SK-N-SH (cell line): ENCODE results near the gene BDNF. TPM values are rescaled to one million over a fixed set of nuclear protein-coding genes. Genes with fewer than 3 reads are reported as not detected.

Experiments
- CTCF ChIA-PET: fragments of 300-600, 350-600 bp; formaldehyde crosslinking; extraction: SDS; loops from one replicate; lab custom pipeline; 2021; lab: Yijun Ruan, JAX
- POLR2A ChIA-PET: fragments of 350-600 bp; sonication (Branson Sonifier 250); formaldehyde crosslinking; extraction: SDS; loops from one replicate; lab custom pipeline; 2020; ENCODE audit warnings: antibody characterized with exemption, inconsistent platforms; lab: Yijun Ruan, JAX
- DNase-seq: peaks from one replicate; pipeline ENCODE4 v3.0.0; 2012
- H2AFZ ChIP-seq: fragments of 200-600 bp; sonication (generic); 2 replicates; pipeline ENCODE4 v1.8.1; 2016; ENCODE audit warnings: antibody characterized with exemption, mild to moderate bottlenecking, low read depth
- H3F3A ChIP-seq: fragments of 200-600 bp; sonication (generic); replicated peaks from 2 replicates; pipeline ENCODE3; 2016; ENCODE audit warnings: antibody characterized with exemption, mild to moderate bottlenecking; ENCODE audit not compliant: insufficient read depth
- H3K27ac ChIP-seq, 2 experiments: fragments of 200-500 bp in 1 of 2; fragments of 200-600 bp in 1 of 2; sonication (Bioruptor generic) in 1 of 2; sonication (generic), shearing (Covaris generic) in 1 of 2; 2 replicates each; pipeline versions ENCODE4 v1.5.1 to v1.6.1; 2014 to 2016; ENCODE audit warnings: low read depth in 2 of 2, inconsistent platforms in 1 of 2, low read length in 1 of 2, mild to moderate bottlenecking in 1 of 2, mixed read lengths in 1 of 2
- H3K27me3 ChIP-seq: fragments of 200-600 bp; sonication (generic), shearing (Covaris generic); 2 replicates; pipeline ENCODE4 v1.6.1; 2016; ENCODE audit warnings: mixed run types; ENCODE audit not compliant: insufficient read depth
- H3K36me3 ChIP-seq, 2 experiments: fragments of 200-500 bp in 1 of 2; fragments of 200-600 bp in 1 of 2; sonication (Bioruptor generic) in 1 of 2; sonication (generic) in 1 of 2; replicated peaks in 1 of 2; 2 replicates each; pipeline versions ENCODE3 to v1.5.1; 2014 to 2016; ENCODE audit warnings: low read length in 1 of 2, mild to moderate bottlenecking in 1 of 2; ENCODE audit not compliant: insufficient read depth in 2 of 2, control insufficient read depth in 1 of 2
- H3K4me1 ChIP-seq, 2 experiments: fragments of 200-500 bp in 1 of 2; fragments of 200-600 bp in 1 of 2; sonication (Bioruptor generic) in 1 of 2; sonication (generic), shearing (Covaris generic) in 1 of 2; 2 replicates each; pipeline versions ENCODE4 v1.5.1 to v1.6.1; 2014 to 2016; ENCODE audit warnings: low read depth in 1 of 2, low read length in 1 of 2, mixed run types in 1 of 2; ENCODE audit not compliant: insufficient read depth in 2 of 2, control insufficient read depth in 1 of 2
- H3K4me2 ChIP-seq: fragments of 200-600 bp; sonication (generic), shearing (Covaris generic); 2 replicates; pipeline ENCODE4 v1.6.1; 2017; ENCODE audit warnings: mixed run types
- H3K4me3 ChIP-seq, 2 experiments: fragments of 200-500 bp in 1 of 2; fragments of 200-600 bp in 1 of 2; sonication (Bioruptor generic) in 1 of 2; sonication (generic), shearing (Covaris generic) in 1 of 2; 2 replicates each; pipeline versions ENCODE4 v1.5.1 to v1.8.1; 2014 to 2016; ENCODE audit warnings: low read depth in 2 of 2, inconsistent platforms in 1 of 2, low read length in 1 of 2, mild to moderate bottlenecking in 1 of 2, mixed read lengths in 1 of 2, moderate library complexity in 1 of 2
- H3K79me2 ChIP-seq: fragments of 200-600 bp; sonication (generic); 2 replicates; pipeline ENCODE4 v1.8.1; 2017; ENCODE audit warnings: mild to moderate bottlenecking; ENCODE audit not compliant: insufficient read depth
- H3K9ac ChIP-seq: fragments of 200-600 bp; sonication (generic); 2 replicates; pipeline ENCODE4 v1.6.1; 2017; ENCODE audit warnings: mixed run types
- H3K9me2 ChIP-seq: fragments of 200-600 bp; sonication (generic); 2 replicates; pipeline ENCODE4 v1.6.1; 2017; ENCODE audit warnings: mixed run types
- H3K9me3 ChIP-seq: fragments of 200-600 bp; sonication (generic); 2 replicates; pipeline ENCODE4 v1.6.1; 2017; ENCODE audit warnings: mixed run types, mild to moderate bottlenecking, moderate library complexity
- H4K20me1 ChIP-seq: fragments of 200-600 bp; sonication (generic); 2 replicates; pipeline ENCODE4 v1.6.1; 2017; ENCODE audit warnings: mild to moderate bottlenecking, mixed run types; ENCODE audit not compliant: insufficient read depth
- CHD2 ChIP-seq: fragments of 150-350 bp; IDR thresholded peaks from 2 replicates; pipeline ENCODE4 v1.6.1; 2018; ENCODE audit warnings: low read length; ENCODE audit not compliant: partially characterized antibody
- EP300 ChIP-seq, 2 experiments: IDR thresholded peaks; 2 replicates each; pipeline versions ENCODE4 v1.4.0 to v1.6.1; 2012; ENCODE audit warnings: borderline replicate concordance in 1 of 2, low read depth in 1 of 2, low read length in 1 of 2
- FOXJ3 ChIP-seq: sonication (generic); formaldehyde crosslinking; IDR thresholded peaks from 2 replicates; pipeline ENCODE4 v1.5.1; 2020; ENCODE audit warnings: mild to moderate bottlenecking, missing genetic modification reagents
- FOXM1 ChIP-seq: IDR thresholded peaks from 2 replicates; pipeline ENCODE4 v1.4.0; 2012; ENCODE audit warnings: low read depth, mild to moderate bottlenecking
- GATA2 ChIP-seq: sonication (generic); formaldehyde crosslinking; IDR thresholded peaks from 2 replicates; pipeline ENCODE4 v1.5.0; 2020; ENCODE audit warnings: mild to moderate bottlenecking, missing genetic modification reagents
- JUND ChIP-seq: IDR thresholded peaks from 2 replicates; pipeline ENCODE4 v1.4.0; 2012
- MXI1 ChIP-seq: IDR thresholded peaks from 2 replicates; pipeline ENCODE4 v1.6.1; 2012; ENCODE audit warnings: mild to moderate bottlenecking, low read depth, low read length, improper control_type of control experiment
- RAD21 ChIP-seq: IDR thresholded peaks from 2 replicates; pipeline ENCODE4 v1.6.1; 2012; ENCODE audit warnings: mild to moderate bottlenecking, low read length
- RFX5 ChIP-seq: IDR thresholded peaks from 2 replicates; pipeline ENCODE4 v1.6.1; 2012; ENCODE audit warnings: mild to moderate bottlenecking, improper control_type of control experiment, low read length
- RXRA ChIP-seq: IDR thresholded peaks from 2 replicates; pipeline ENCODE4 v1.4.0; 2012; ENCODE audit warnings: low read depth, mild to moderate bottlenecking, borderline replicate concordance
- SIN3A ChIP-seq: IDR thresholded peaks from 2 replicates; pipeline ENCODE4 v1.6.1; 2012; ENCODE audit warnings: low read depth, mild to moderate bottlenecking, low read length, moderate library complexity, borderline replicate concordance
- SMC3 ChIP-seq: IDR thresholded peaks from 2 replicates; pipeline ENCODE4 v1.6.1; 2012; ENCODE audit warnings: low read depth, low read length, improper control_type of control experiment
- WGBS: methylation state at CpG from one replicate; pipeline ENCODE4 v1.1.6; 2017; ENCODE audit warnings: low lambda C conversion rate; 5-methylcytosine and 5-hydroxymethylcytosine counted together
- polyA plus RNA-seq, 3 experiments: library from polyadenylated mRNA; depleted of rRNA; stranded (reverse); fragments of >200 nt; gene quantifications; 2 replicates each; pipeline ENCODE4 v1.2.3, GENCODE V29; 2012
- TF ChIP-seq, protein P1 (sequence below): IDR thresholded peaks from 2 replicates; pipeline ENCODE4 v1.4.0; 2012; ENCODE audit warnings: low read depth
- TF ChIP-seq, protein P2 (sequence below): fragments of 200-600 bp; sonication (generic); IDR thresholded peaks from 2 replicates; pipeline ENCODE4 v1.6.1; 2017; ENCODE audit warnings: antibody characterized with exemption, mild to moderate bottlenecking, moderate library complexity
- TF ChIP-seq, protein P3 (sequence below): IDR thresholded peaks from 2 replicates; pipeline ENCODE4 v1.4.0; 2012; ENCODE audit warnings: low read depth, borderline replicate concordance

BDNF gene
- polyA plus RNA-seq, 1 of the 3 experiments (the other 2 are of a cell fraction) = 21.3 TPM

DNA sequence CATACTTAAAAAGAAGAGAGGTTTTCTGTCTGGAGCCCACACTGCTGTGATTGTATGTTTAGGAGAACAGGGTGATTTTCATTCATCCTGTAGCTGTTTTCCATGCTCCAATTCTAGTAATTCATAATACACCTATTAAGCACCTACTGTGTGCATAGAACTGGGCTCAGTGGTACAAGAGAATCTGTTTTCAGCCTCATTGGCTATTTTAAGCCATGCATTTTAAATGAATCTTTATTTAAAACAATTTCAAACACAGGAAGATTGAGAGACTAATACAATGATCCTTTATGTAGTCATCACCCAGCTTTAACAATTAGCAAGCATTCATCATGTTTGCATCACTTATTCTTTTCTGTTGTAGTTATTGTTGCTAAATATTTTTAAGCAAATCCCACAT is 86.2 kb downstream of the BDNF start (continued):
- TF ChIP-seq RAD21 = no peak
- TF ChIP-seq, all 33 proteins: peak for 0

DNA sequence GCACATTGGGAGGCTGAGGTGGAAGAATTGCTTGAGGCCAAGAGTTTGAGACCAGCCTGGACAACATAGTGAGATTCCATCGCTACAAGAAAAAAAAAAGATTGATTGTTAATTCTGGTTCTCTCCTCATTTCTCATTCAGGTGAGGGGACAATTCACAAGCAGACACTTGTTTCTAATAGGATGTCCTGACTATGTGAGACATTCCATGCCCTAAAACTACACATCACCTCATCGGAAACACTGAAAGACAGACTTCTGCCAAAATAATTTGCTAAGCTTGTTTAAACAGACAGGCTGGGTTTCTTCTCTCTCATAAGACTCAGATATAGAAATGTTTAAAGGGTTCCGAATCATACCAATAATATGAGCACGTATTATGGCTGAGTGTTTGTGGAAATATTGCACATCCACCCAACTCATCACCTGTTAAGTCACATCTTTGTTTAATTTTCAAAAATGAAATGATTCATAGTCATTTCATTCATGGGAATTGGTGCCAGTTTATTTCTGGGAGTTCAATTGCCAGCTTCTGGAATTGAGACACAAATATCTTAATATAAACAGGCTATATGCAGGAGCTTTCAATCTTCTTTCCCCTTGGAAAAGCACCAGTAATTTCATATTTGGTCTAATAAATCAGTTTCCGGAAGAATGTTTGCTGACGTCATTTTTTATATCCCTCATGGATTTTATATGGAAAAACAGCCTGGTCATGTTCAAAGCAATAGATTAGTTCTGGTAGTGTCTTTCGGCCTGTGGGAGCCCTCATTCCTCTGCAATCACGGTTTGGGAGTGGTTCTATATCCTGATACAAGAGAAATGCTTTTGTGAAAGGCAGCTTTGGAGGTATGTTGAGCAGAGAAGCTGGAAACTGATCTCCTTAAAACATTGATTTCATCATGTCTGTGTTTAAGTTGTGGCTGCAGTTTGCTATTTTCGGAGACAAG is 87.0 kb downstream of the BDNF start:
- Histone ChIP-seq H3F3A (no peaks in the 10 kb centered on the region), H4K20me1 (no peaks in the 10 kb centered on the region), H3K79me2 (no peaks in the 10 kb centered on the region), H3K4me3 (no peak overlapping the region), H3K27ac (no peak overlapping the region), H3K4me2 (no peak overlapping the region), H3K9me2 (no peaks in the 10 kb centered on the region), H3K27me3 (no peaks in the 10 kb centered on the region), H3K36me3 (no peaks in the 10 kb centered on the region), H3K9ac (no peak overlapping the region), H2AFZ (no peak overlapping the region), H3K4me1 (no peaks in the 10 kb centered on the region), H3K9me3 (no peaks in the 10 kb centered on the region)
- ChIA-PET POLR2A (no interaction called here), CTCF (interaction anchor here (1.1 to 1.3 kb wide), 2 partner anchors 10 to 114 kb away, joined by 3 read pairs; no protein-coding TSS in a partner anchor)
- DNase-seq = no peak
- TF ChIP-seq, protein P1, sequence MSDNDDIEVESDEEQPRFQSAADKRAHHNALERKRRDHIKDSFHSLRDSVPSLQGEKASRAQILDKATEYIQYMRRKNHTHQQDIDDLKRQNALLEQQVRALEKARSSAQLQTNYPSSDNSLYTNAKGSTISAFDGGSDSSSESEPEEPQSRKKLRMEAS = no peak
- TF ChIP-seq CHD2 (no peak), SMC3 (no peak), RFX5 (no peak), MXI1 (no peak), FOXJ3 (no peak), JUND (no peak), FOXM1 (no peak), SIN3A (no peak)
- TF ChIP-seq, protein P2, sequence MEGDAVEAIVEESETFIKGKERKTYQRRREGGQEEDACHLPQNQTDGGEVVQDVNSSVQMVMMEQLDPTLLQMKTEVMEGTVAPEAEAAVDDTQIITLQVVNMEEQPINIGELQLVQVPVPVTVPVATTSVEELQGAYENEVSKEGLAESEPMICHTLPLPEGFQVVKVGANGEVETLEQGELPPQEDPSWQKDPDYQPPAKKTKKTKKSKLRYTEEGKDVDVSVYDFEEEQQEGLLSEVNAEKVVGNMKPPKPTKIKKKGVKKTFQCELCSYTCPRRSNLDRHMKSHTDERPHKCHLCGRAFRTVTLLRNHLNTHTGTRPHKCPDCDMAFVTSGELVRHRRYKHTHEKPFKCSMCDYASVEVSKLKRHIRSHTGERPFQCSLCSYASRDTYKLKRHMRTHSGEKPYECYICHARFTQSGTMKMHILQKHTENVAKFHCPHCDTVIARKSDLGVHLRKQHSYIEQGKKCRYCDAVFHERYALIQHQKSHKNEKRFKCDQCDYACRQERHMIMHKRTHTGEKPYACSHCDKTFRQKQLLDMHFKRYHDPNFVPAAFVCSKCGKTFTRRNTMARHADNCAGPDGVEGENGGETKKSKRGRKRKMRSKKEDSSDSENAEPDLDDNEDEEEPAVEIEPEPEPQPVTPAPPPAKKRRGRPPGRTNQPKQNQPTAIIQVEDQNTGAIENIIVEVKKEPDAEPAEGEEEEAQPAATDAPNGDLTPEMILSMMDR = no peak
- WGBS = 91% methylated on average over 9 of the region's 9 CpGs

DNA sequence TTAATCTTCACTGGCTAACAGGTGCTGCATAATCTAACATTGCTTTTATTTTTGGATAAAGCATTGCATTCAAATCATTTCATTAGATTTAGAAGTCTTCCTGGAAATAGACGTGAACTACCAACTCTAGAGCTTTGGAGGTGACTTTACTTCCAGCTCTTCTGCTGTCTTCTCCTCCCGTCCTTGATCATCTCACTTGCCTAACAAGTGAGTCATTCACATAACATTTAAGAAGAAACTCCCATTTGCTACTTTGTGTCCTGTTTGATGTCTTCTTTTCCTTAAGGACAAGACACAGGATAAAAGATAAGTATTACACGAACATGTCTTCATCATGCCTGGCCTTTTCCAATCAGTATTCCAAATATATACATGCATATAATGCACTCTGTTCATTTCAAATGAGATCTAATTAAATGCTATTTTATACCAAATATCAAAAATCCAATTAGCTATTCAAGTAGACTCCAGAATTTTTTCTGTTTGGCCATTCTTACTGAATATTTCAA is 88.3 kb downstream of the BDNF start:
- Histone ChIP-seq H3K9ac (no peak overlapping the region), H3K79me2 (no peaks in the 10 kb centered on the region), H3K27ac (no peak overlapping the region), H4K20me1 (no peaks in the 10 kb centered on the region), H3K9me2 (no peaks in the 10 kb centered on the region), H3K27me3 (no peaks in the 10 kb centered on the region), H3K9me3 (no peaks in the 10 kb centered on the region), H3K4me1 (no peaks in the 10 kb centered on the region), H3K4me2 (no peak overlapping the region), H3F3A (no peaks in the 10 kb centered on the region), H3K36me3 (no peaks in the 10 kb centered on the region), H2AFZ (no peak overlapping the region), H3K4me3 (no peak overlapping the region)
- TF ChIP-seq, protein P2 = no peak
- TF ChIP-seq GATA2 (CRISPR knock-in tag) (no peak), RXRA (no peak), SIN3A (no peak), EP300 (IDR thresholded peaks at IDR 0.05; ENCODE audit: borderline replicate concordance in 1 of 2, low read depth in 1 of 2, low read length in 1 of 2) (no peak), RAD21 (no peak), RFX5 (no peak)
- TF ChIP-seq, protein P3, sequence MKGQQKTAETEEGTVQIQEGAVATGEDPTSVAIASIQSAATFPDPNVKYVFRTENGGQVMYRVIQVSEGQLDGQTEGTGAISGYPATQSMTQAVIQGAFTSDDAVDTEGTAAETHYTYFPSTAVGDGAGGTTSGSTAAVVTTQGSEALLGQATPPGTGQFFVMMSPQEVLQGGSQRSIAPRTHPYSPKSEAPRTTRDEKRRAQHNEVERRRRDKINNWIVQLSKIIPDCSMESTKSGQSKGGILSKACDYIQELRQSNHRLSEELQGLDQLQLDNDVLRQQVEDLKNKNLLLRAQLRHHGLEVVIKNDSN = no peak
- WGBS = 67% methylated on average over 3 of the region's 3 CpGs
- POLR2A ChIA-PET = no interaction called here
- CTCF ChIA-PET = interaction anchor here (1.3 to 1.5 kb wide), 2 partner anchors 113 to 126 kb away, joined by 3 to 4 read pairs; no protein-coding TSS in a partner anchor
- no peak for DNase-seq
